GM20000 (cell line): ENCODE measurements around the gene OR51D1.

ENCODE experiments used
- DNase-seq: peaks from one replicate; pipeline ENCODE4 v3.0.0; 2012; ENCODE audit warnings: low spot score
- TF ChIP-seq, protein P1 (sequence below): IDR thresholded peaks from 2 replicates; pipeline ENCODE4 v1.5.1; 2012; ENCODE audit warnings: mild to moderate bottlenecking, control low read depth; ENCODE audit errors: extremely low read depth, missing control alignments

Gene OR51D1

DNA sequence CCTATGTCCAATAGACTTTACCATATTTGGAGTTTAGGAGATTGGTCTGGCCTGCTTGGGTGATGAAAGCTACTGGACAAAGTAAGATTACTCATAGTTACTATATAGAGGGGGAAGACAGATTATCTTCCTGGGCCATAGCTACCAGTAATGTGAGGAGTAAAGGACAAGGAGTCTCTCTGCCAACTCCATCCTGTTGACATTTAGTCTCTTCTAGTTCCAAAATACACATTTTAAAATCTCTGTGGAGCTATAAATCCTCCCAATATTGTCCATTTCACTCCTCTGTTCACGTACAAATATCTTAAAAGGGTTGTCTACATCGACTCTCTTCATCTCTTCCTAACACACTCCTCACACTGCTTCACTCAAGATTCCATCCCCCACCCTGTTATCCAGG, 1.1 kb upstream of the OR51D1 start:
- TF ChIP-seq, protein P1, sequence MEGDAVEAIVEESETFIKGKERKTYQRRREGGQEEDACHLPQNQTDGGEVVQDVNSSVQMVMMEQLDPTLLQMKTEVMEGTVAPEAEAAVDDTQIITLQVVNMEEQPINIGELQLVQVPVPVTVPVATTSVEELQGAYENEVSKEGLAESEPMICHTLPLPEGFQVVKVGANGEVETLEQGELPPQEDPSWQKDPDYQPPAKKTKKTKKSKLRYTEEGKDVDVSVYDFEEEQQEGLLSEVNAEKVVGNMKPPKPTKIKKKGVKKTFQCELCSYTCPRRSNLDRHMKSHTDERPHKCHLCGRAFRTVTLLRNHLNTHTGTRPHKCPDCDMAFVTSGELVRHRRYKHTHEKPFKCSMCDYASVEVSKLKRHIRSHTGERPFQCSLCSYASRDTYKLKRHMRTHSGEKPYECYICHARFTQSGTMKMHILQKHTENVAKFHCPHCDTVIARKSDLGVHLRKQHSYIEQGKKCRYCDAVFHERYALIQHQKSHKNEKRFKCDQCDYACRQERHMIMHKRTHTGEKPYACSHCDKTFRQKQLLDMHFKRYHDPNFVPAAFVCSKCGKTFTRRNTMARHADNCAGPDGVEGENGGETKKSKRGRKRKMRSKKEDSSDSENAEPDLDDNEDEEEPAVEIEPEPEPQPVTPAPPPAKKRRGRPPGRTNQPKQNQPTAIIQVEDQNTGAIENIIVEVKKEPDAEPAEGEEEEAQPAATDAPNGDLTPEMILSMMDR = no peak
- no peak for DNase-seq

DNA sequence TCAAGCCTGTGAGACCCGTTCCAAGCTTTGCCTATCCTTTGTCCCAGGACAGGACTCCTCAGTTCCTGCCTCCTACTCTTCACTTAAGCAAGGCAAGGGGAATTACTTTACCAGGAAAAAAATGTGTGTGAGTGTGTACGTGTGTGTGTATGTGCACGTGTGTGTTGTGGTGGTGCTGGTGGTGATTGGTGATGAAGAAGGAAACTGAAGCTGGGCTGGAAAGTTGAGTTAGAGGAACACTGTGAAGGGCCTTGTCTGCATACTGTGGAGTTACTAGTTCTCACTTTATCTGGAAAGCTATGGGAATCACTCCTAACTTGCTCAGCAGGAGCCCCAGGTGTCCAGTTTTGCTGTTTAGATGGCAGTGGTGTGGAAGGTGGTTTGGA, 378 bp downstream of the OR51D1 start:
- DNase-seq = no peak
- TF ChIP-seq, protein P1 = no peak

DNA sequence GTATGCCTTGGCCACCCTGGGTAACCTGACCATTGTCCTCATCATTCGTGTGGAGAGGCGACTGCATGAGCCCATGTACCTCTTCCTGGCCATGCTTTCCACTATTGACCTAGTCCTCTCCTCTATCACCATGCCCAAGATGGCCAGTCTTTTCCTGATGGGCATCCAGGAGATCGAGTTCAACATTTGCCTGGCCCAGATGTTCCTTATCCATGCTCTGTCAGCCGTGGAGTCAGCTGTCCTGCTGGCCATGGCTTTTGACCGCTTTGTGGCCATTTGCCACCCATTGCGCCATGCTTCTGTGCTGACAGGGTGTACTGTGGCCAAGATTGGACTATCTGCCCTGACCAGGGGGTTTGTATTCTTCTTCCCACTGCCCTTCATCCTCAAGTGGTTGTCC, 2.7 kb downstream of the OR51D1 start:
- TF ChIP-seq, protein P1 = no peak

DNA sequence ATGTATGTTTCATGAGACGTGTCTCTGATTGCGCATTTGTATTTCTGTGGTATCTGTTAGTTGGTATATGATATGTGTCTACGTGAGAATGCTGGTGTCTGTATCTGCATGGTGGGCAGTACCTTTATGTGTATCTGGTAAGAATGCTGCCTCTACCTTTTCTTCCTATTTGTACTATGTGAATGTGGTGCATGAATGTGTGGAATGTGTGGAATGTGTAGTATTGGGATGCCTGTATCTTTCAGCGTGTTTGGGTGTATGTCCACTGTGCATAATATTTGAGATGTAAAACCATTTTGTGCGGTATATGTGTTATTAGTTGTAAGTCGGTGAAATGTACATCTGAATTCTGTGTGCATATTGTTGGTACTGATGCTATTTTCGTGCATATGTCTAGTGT, 4.2 kb downstream of the OR51D1 start:
- TF ChIP-seq, protein P1 = no peak
- DNase-seq = no peak

More for the DNA sequence above, 2.7 kb downstream of the OR51D1 start:
- DNase-seq = no peak

DNA sequence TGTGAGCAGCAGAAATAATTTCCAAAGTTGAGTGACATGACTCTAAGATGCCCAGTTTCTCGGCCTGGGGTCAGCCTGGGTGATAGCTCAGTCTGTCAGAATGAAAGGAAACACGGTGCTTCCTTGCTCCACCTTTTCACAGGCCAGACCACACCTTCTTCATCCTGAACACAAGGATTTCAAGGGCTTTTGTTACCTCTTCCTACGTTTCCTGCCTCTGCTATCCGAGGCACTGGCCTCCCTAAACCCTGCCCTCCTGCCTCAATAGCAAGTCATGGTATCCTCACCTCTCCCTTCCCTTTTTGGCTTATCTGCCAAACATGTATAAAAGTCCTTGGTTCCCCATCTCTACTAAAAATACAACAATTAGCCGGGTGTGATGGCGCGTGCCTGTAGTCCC, 4.8 kb downstream of the OR51D1 start:
- DNase-seq = no peak
- TF ChIP-seq, protein P1 = no peak

DNA sequence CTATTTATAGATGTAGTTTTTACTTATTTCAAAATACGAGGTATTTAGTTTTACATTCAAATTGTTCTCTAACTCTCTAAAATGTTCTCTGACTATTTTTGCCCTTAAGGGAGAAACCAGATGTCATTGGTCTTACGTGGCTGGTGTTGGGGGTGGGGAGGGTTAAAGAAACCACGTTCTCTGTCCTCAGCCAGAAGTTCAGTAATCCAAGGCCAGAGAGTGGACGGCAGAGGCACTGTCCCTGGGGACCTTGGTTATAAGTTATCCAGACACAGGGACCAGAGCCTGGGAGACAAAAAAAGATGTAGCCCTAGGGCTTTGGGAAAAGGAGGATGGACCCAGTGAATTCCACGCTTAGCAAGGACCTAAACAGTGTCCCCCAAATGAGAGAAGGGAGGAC, 5.8 kb downstream of the OR51D1 start:
- no peak for DNase-seq
- TF ChIP-seq, protein P1 = no peak

DNA sequence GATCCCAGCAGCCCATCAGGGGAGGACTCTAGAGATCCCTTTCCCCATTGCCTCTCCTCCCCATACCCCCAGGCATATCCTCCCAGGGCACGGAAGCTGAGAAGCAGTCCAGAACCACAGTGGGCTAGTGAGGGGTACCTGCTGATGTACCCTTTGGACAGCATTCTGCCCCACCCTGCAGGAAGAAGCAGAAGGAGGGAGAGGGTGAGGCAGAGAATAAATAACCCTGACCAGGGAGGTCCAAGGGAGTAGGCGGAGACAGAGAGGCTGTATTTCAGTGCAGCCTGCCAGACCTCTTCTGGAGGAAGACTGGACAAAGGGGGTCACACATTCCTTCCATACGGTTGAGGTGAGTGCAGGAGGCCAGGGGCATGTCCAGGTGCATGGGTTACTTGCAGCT, 6.4 kb downstream of the OR51D1 start, which contains the start of gene OR51E1:
Gene OR51E1 (plus strand): TSS at position 301 of the 400 bp plus-strand sequence. CDS start 8,545 bp downstream, outside the sequence.
- TF ChIP-seq, protein P1 = no peak
- no peak for DNase-seq

DNA sequence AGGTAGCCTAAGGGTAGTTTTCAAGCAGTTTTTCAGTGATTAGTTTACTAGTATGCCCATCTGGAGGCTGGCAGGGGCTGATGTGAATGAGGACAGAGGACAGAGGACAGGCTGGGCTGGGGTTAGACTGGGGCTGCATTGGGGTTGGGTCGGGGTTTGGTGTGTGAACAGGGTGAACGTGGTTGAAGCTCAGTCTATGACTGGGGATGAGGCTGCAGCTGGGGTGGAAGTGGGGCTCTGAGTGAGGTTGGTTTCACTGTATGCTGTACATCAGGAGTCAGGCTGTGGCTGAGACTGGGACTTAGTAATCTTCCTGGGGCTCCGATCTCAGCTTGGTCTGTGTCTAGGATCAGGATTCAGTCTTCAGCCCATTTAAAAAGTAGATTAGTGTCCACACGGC, 7.0 kb downstream of the OR51D1 start:
- TF ChIP-seq, protein P1 = no peak
- DNase-seq = no peak
